Jurkat, Clone E6-1 (cell line): ENCODE results near the gene NDUFB11.
A peak's percentile ranks its signal among the peaks of the same experiment; 100 is the strongest.

Experiments used
- DNase-seq: peaks from one replicate; pipeline ENCODE4 v3.0.0-alpha.2; 2011; ENCODE audit warnings: low read depth, low spot score
- H3K4me3 ChIP-seq: 2 replicates; pipeline ENCODE4 v1.5.1; 2011; ENCODE audit warnings: mild to moderate bottlenecking, low read length, control low read depth, moderate library complexity

The NDUFB11 gene

GRCh38 chrX:47101206-47101605, 43.3 kb downstream of the NDUFB11 start:
- DNase-seq = no peak
- H3K4me3 ChIP-seq = no peak overlapping the region

- no peak for DNase-seq
- no peak overlapping the region for H3K4me3 ChIP-seq
Observed at GRCh38 chrX:47098338-47099094, 46.0 kb downstream of the NDUFB11 start.

GRCh38 chrX:47097018-47097417, 47.5 kb downstream of the NDUFB11 start:
- DNase-seq = no peak

DNA sequence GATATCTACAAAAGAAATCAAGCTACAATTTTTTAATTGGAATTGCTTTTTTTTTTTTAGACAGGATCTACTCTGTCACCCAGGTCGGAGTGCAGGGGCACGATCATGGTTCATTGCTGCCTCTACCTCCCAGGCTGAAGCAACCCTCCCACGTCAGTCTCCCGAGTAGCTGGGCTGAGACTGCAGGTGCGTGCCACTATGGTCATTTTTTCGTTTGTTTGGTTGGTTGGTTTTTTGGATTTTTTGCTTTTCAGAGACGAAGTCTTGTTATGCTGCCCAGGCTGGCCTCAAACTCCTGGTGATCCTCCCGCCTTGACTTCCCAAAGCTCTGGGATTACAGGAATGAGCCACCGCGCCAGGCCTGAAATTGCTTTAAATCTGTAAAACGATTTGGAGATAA, 50.6 kb downstream of the NDUFB11 start:
- H3K4me3 ChIP-seq = no peak overlapping the region
- no peak for DNase-seq

More at GRCh38 chrX:47097018-47097417, 47.5 kb downstream of the NDUFB11 start:
- H3K4me3 ChIP-seq = no peak overlapping the region

- no peak overlapping the region for H3K4me3 ChIP-seq
- DNase-seq = peak; percentile 12
Observed at GRCh38 chrX:47093248-47093647, 51.3 kb downstream of the NDUFB11 start.
